HEK293 (cell line): ENCODE measurements around the gene ARPC4.
A peak's percentile ranks its signal among the peaks of the same experiment; 100 is the strongest.

Source experiments
- CTCF ChIA-PET: fragments of 350-600 bp; formaldehyde crosslinking; extraction: SDS; loops from one replicate; lab custom pipeline; 2021; ENCODE audit warnings: antibody characterized with exemption; lab: Yijun Ruan, JAX
- POLR2A ChIA-PET: fragments of 300-600 bp; formaldehyde crosslinking; extraction: SDS; loops from one replicate; lab custom pipeline; 2020; ENCODE audit warnings: antibody characterized with exemption, inconsistent platforms; lab: Yijun Ruan, JAX
- H3K27ac ChIP-seq: fragments of 200-500 bp; sonication (Bioruptor generic); 2 replicates; pipeline ENCODE4 v1.5.1; 2014; ENCODE audit warnings: low read depth, low read length, control low read depth, inconsistent platforms; ENCODE audit errors: extremely low read depth
- H3K36me3 ChIP-seq, 2 experiments: fragments of 200-500 bp in 1 of 2; sonication (Bioruptor generic) in 1 of 2; 1 replicate in 1 of 2; 2 replicates in 1 of 2; pipeline ENCODE4 v1.5.1; 2014 to 2017; ENCODE audit warnings: inconsistent platforms in 2 of 2, low read length in 2 of 2; ENCODE audit not compliant: control insufficient read depth in 2 of 2, insufficient read depth in 1 of 2
- H3K4me1 ChIP-seq: fragments of 200-500 bp; sonication (Bioruptor generic); 2 replicates; pipeline ENCODE4 v1.5.1; 2014; ENCODE audit warnings: mild to moderate bottlenecking, low read length, inconsistent platforms; ENCODE audit not compliant: control insufficient read depth, insufficient read depth
- H3K4me3 ChIP-seq: 2 replicates; pipeline ENCODE4 v1.5.1; 2011; ENCODE audit warnings: low read depth, mild to moderate bottlenecking, control low read depth, low read length, moderate library complexity
- H3K9me3 ChIP-seq: fragments of 200-500 bp; sonication (Bioruptor generic); 2 replicates; pipeline ENCODE4 v1.5.1; 2014; ENCODE audit warnings: low read depth, low read length, inconsistent platforms; ENCODE audit not compliant: control insufficient read depth, insufficient read depth
- HOXD13 ChIP-seq: sonication (generic); formaldehyde crosslinking; IDR thresholded peaks from 2 replicates; pipeline ENCODE4 v1.8.0; 2022; ENCODE audit warnings: missing genetic modification reagents, borderline replicate concordance
- KLF7 ChIP-seq: fragments of 450-650 bp; formaldehyde crosslinking; IDR thresholded peaks from 2 replicates; pipeline ENCODE4 v1.5.1; 2016; ENCODE audit warnings: missing biosample characterization, missing genetic modification characterization, borderline replicate concordance
- OSR2 ChIP-seq: fragments of 450-650 bp; formaldehyde crosslinking; IDR thresholded peaks from 2 replicates; pipeline ENCODE4 v1.5.1; 2016; ENCODE audit warnings: missing biosample characterization, missing genetic modification characterization
- SCRT2 ChIP-seq: fragments of 450-650 bp; formaldehyde crosslinking; IDR thresholded peaks from 2 replicates; pipeline ENCODE4 v1.5.1; 2016; ENCODE audit warnings: missing biosample characterization, missing genetic modification characterization
- WT1 ChIP-seq: fragments of 450-650 bp; formaldehyde crosslinking; IDR thresholded peaks from 2 replicates; pipeline ENCODE4 v1.5.1; 2016; ENCODE audit warnings: missing biosample characterization, missing genetic modification characterization
- YY2 ChIP-seq: fragments of 450-650 bp; formaldehyde crosslinking; IDR thresholded peaks from 2 replicates; pipeline ENCODE4 v1.5.1; 2016; ENCODE audit warnings: missing biosample characterization, missing genetic modification characterization
- ZBTB20 ChIP-seq: fragments of 450-650 bp; formaldehyde crosslinking; IDR thresholded peaks from 2 replicates; pipeline ENCODE4 v1.5.1; 2016; ENCODE audit warnings: missing biosample characterization, missing genetic modification characterization
- ZBTB48 ChIP-seq: fragments of 450-650 bp; formaldehyde crosslinking; IDR thresholded peaks from 2 replicates; pipeline ENCODE4 v1.5.1; 2016; ENCODE audit warnings: missing biosample characterization, missing genetic modification characterization
- ZBTB7A ChIP-seq: fragments of 450-650 bp; formaldehyde crosslinking; IDR thresholded peaks from 2 replicates; pipeline ENCODE4 v1.5.1; 2016; ENCODE audit warnings: low read depth, missing biosample characterization, missing genetic modification characterization
- ZFHX2 ChIP-seq: fragments of 450-650 bp; formaldehyde crosslinking; conservative IDR thresholded peaks from 2 replicates; pipeline ENCODE4 v1.5.1; 2016; ENCODE audit warnings: missing biosample characterization, missing genetic modification characterization
- ZFP41 ChIP-seq: fragments of 450-650 bp; formaldehyde crosslinking; IDR thresholded peaks from 2 replicates; pipeline ENCODE4 v1.5.1; 2016; ENCODE audit warnings: missing biosample characterization, missing genetic modification characterization, borderline replicate concordance
- ZNF10 ChIP-seq: fragments of 450-650 bp; formaldehyde crosslinking; IDR thresholded peaks from 2 replicates; pipeline ENCODE4 v1.5.1; 2017; ENCODE audit warnings: missing biosample characterization, missing genetic modification characterization
- ZNF133 ChIP-seq: fragments of 450-650 bp; formaldehyde crosslinking; IDR thresholded peaks from 2 replicates; pipeline ENCODE4 v1.5.1; 2016; ENCODE audit warnings: missing biosample characterization, missing genetic modification characterization
- ZNF169 ChIP-seq: fragments of 450-650 bp; formaldehyde crosslinking; IDR thresholded peaks from 2 replicates; pipeline ENCODE4 v1.5.1; 2016; ENCODE audit warnings: missing biosample characterization, missing genetic modification characterization
- ZNF19 ChIP-seq: fragments of 450-650 bp; formaldehyde crosslinking; IDR thresholded peaks from 2 replicates; pipeline ENCODE4; 2016; ENCODE audit warnings: missing biosample characterization, missing genetic modification characterization, low read depth
- ZNF404 ChIP-seq: fragments of 450-650 bp; formaldehyde crosslinking; IDR thresholded peaks from 2 replicates; pipeline ENCODE4 v1.5.1; 2017; ENCODE audit warnings: missing biosample characterization, missing genetic modification characterization
- ZNF549 ChIP-seq: fragments of 450-650 bp; IDR thresholded peaks from 2 replicates; pipeline ENCODE4 v1.5.1; 2018; ENCODE audit warnings: missing biosample characterization, missing genetic modification characterization, mild to moderate bottlenecking, inconsistent platforms, moderate library complexity
- ZNF558 ChIP-seq: fragments of 450-650 bp; formaldehyde crosslinking; IDR thresholded peaks from 2 replicates; pipeline ENCODE4 v1.5.1; 2016; ENCODE audit warnings: missing biosample characterization, missing genetic modification characterization
- ZNF654 ChIP-seq: fragments of 450-650 bp; formaldehyde crosslinking; IDR thresholded peaks from 2 replicates; pipeline ENCODE4 v1.5.1; 2016; ENCODE audit warnings: low read depth, missing biosample characterization, missing genetic modification characterization
- ZSCAN16 ChIP-seq: fragments of 450-650 bp; formaldehyde crosslinking; IDR thresholded peaks from 2 replicates; pipeline ENCODE4 v1.5.1; 2016; ENCODE audit warnings: missing biosample characterization, missing genetic modification characterization
- ZXDB ChIP-seq: fragments of 450-650 bp; formaldehyde crosslinking; IDR thresholded peaks from 2 replicates; pipeline ENCODE4 v1.5.1; 2016; ENCODE audit warnings: missing biosample characterization, missing genetic modification characterization
- TF ChIP-seq, protein P1 (sequence below): fragments of 450-650 bp; formaldehyde crosslinking; IDR thresholded peaks from 2 replicates; pipeline ENCODE4 v1.5.1; 2016; ENCODE audit warnings: missing biosample characterization, missing genetic modification characterization
- TF ChIP-seq, protein P2 (sequence below): fragments of 450-650 bp; formaldehyde crosslinking; IDR thresholded peaks from 2 replicates; pipeline ENCODE4 v1.5.1; 2016; ENCODE audit warnings: missing biosample characterization, missing genetic modification characterization
- TF ChIP-seq, protein P3 (sequence below): fragments of 450-650 bp; formaldehyde crosslinking; IDR thresholded peaks from 2 replicates; pipeline ENCODE4 v1.5.1; 2016; ENCODE audit warnings: missing biosample characterization, missing genetic modification characterization

The ARPC4 gene

DNA sequence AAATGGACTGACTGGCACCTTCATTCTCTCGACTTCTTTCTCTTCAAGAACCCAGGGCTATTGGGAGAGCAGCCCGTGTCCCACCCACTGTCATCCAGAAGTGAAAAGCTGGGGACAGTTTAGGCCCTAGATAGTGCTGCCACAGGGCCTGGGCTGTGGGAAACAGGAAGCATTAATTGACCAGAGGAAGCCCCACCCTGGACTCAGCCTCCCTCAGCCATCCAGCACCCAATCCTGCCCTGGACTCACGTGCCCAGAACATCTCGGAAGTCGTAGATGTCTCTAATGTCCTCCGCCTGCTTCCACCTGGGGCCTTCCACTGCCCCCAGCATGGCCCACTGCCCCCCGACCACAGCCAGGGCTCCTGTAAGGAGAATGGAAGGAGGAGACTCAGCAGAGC lies 25.5 kb upstream of the ARPC4 start:
- CTCF ChIA-PET: interaction anchor here (0.7 kb wide), 1 partner anchor 1039 kb away, joined by 3 read pairs; no protein-coding TSS in a partner anchor
- TF ChIP-seq, protein P1, sequence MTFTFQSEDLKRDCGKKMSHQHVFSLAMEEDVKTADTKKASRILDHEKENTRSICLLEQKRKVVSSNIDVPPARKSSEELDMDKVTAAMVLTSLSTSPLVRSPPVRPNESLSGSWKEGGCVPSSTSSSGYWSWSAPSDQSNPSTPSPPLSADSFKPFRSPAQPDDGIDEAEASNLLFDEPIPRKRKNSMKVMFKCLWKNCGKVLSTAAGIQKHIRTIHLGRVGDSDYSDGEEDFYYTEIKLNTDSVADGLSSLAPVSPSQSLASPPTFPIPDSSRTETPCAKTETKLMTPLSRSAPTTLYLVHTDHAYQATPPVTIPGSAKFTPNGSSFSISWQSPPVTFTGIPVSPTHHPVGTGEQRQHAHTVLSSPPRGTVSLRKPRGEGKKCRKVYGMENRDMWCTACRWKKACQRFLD (tag by site-specific recombination): no peak
- TF ChIP-seq ZBTB20 (tag by site-specific recombination): peak; percentile 36

DNA sequence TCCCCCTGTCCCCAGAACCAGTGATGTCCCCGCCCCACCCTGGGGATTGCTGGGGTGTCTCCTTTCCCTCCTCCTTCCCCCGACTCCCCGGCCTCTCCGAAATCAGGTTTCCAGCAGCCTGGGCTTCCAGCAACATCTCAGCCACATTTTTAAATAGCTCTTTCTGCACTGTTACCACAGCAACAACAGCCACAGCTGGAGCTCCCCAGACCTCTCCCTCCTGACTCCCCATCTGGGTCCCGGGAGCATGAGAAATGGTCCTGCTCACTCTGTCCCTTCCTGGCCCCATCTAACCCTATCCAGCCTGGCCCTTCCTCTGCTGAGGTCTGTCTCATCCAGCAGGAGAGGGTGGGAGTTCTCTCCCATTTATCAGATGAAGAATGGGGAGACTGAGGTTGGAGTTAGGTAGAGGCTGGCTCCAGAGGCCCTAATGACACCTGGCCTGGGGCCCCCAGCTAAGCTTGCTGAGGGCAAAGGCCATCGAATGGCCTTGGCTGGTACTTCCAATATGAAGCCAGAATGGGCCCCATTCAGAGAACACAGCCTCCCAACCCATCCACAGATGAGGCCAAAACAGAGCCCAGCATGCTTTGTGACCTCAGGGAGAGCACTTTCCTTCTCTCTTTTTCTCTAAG lies 24.6 kb upstream of the ARPC4 start:
- no peak for TF ChIP-seq ZNF404
- TF ChIP-seq ZFP41 (tag by site-specific recombination): no peak
- 0 out of 2 replicates have a peak, but pooled peaks have one; percentile 19 for TF ChIP-seq ZNF10 (tag by site-specific recombination)
- peak overlapping the region; percentile 76; the same call in 1 of the 2 replicates for H3K27ac ChIP-seq
- peaks cover under 1 to 28% of the 10 kb centered on the region in 2 experiments; a peak in 1 of 3 replicates for H3K36me3 ChIP-seq
- POLR2A ChIA-PET: interaction anchor here (0.6 to 2.6 kb wide), 2 partner anchors 19 to 20 kb away, joined by 3 to 18 read pairs; partner anchors contain the start of gene OGG1
- no peak overlapping the region for H3K4me3 ChIP-seq
- no peaks in the 10 kb centered on the region for H3K9me3 ChIP-seq
- CTCF ChIA-PET: interaction anchor here (0.6 to 0.7 kb wide), 3 partner anchors 13 to 164 kb away, joined by 3 to 5 read pairs (median 3); no protein-coding TSS in a partner anchor
- H3K4me1 ChIP-seq: peaks cover 9% of the 10 kb centered on the region

More for the DNA sequence above, 25.5 kb upstream of the ARPC4 start:
- Histone ChIP-seq H3K4me1 (peaks cover 9% of the 10 kb centered on the region), H3K4me3 (no peak overlapping the region), H3K36me3 (peaks cover 5 to 35% of the 10 kb centered on the region in 2 experiments; a peak in 2 of 3 replicates), H3K9me3 (no peaks in the 10 kb centered on the region), H3K27ac (no peak overlapping the region)
- POLR2A ChIA-PET: no interaction called here

DNA sequence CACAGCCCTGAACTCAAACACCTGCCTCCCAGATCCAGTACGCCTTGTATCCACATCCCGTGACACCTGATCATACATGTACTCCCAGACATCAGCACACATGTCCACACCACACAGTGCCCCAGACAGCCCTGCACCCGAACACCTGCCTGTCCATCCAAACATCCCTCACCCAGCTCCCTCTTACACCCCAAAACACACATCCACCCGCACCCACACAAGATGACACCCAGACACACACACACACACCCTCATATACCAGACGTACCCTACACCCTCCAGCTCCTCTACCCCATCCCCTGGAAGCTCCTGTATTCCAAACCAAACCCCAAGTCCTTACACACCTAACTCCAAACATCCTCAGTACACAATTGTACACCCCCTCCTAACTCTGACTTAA lies 23.9 kb upstream of the ARPC4 start:
- Histone ChIP-seq H3K36me3 (peaks cover 0 to 26% of the 10 kb centered on the region in 2 experiments; a peak in 1 of 3 replicates), H3K27ac (peak overlapping the region; percentile 76; the same call in 1 of the 2 replicates), H3K4me1 (peaks cover 9% of the 10 kb centered on the region), H3K9me3 (no peaks in the 10 kb centered on the region), H3K4me3 (peak overlapping the region; percentile 67)
- POLR2A ChIA-PET: interaction anchor here (0.6 to 2.6 kb wide), 6 partner anchors 9 to 37 kb away, joined by 3 to 18 read pairs (median 6); partner anchors contain the start of genes ARPC4, BRPF1, OGG1 and TADA3
- CTCF ChIA-PET: interaction anchor here (0.6 to 0.7 kb wide), 4 partner anchors 14 to 164 kb away, joined by 3 to 5 read pairs (median 4); no protein-coding TSS in a partner anchor
- TF ChIP-seq ZNF558 (tag by site-specific recombination): no peak
- TF ChIP-seq SCRT2 (tag by site-specific recombination): no peak
- TF ChIP-seq, protein P1 (tag by site-specific recombination): no peak
- TF ChIP-seq ZNF19: no peak
- TF ChIP-seq WT1 (tag by site-specific recombination): peak; percentile 33; the same call in 1 of the 2 replicates
- TF ChIP-seq OSR2 (tag by site-specific recombination): no peak
- TF ChIP-seq KLF7 (tag by site-specific recombination): no peak
- TF ChIP-seq ZFHX2 (tag by site-specific recombination): 0 out of 2 replicates have a peak, but pooled peaks have one; percentile 31
- TF ChIP-seq HOXD13: no peak
- TF ChIP-seq ZXDB (tag by site-specific recombination): no peak
- peak; percentile 36 for TF ChIP-seq ZBTB48
- no peak for TF ChIP-seq ZSCAN16 (tag by site-specific recombination)
- no peak for TF ChIP-seq ZNF133 (tag by site-specific recombination)
- TF ChIP-seq, protein P2, sequence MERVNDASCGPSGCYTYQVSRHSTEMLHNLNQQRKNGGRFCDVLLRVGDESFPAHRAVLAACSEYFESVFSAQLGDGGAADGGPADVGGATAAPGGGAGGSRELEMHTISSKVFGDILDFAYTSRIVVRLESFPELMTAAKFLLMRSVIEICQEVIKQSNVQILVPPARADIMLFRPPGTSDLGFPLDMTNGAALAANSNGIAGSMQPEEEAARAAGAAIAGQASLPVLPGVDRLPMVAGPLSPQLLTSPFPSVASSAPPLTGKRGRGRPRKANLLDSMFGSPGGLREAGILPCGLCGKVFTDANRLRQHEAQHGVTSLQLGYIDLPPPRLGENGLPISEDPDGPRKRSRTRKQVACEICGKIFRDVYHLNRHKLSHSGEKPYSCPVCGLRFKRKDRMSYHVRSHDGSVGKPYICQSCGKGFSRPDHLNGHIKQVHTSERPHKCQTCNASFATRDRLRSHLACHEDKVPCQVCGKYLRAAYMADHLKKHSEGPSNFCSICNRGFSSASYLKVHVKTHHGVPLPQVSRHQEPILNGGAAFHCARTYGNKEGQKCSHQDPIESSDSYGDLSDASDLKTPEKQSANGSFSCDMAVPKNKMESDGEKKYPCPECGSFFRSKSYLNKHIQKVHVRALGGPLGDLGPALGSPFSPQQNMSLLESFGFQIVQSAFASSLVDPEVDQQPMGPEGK: 0 out of 2 replicates have a peak, but pooled peaks have one; percentile 31
- peak; percentile 75; the same call in 1 of the 2 replicates for TF ChIP-seq ZBTB7A (tag by site-specific recombination)
- TF ChIP-seq ZNF169: no peak
- TF ChIP-seq, protein P3, sequence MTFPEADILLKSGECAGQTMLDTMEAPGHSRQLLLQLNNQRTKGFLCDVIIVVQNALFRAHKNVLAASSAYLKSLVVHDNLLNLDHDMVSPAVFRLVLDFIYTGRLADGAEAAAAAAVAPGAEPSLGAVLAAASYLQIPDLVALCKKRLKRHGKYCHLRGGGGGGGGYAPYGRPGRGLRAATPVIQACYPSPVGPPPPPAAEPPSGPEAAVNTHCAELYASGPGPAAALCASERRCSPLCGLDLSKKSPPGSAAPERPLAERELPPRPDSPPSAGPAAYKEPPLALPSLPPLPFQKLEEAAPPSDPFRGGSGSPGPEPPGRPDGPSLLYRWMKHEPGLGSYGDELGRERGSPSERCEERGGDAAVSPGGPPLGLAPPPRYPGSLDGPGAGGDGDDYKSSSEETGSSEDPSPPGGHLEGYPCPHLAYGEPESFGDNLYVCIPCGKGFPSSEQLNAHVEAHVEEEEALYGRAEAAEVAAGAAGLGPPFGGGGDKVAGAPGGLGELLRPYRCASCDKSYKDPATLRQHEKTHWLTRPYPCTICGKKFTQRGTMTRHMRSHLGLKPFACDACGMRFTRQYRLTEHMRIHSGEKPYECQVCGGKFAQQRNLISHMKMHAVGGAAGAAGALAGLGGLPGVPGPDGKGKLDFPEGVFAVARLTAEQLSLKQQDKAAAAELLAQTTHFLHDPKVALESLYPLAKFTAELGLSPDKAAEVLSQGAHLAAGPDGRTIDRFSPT (tag by site-specific recombination): 0 out of 2 replicates have a peak, but pooled peaks have one; percentile 1
- no peak for TF ChIP-seq ZNF654 (tag by site-specific recombination)
- TF ChIP-seq YY2 (tag by site-specific recombination): peak; percentile 58; the same call in 1 of the 2 replicates
- no peak for TF ChIP-seq ZNF549 (tag by site-specific recombination)
